A673 (cell line): ENCODE results near the gene PID1.

Source experiments
- CTCF ChIP-seq: fragments of 300-800, 200-600 bp; sonication (generic); conservative IDR thresholded peaks from 2 replicates; pipeline ENCODE4 v1.5.1; 2017; ENCODE audit warnings: low read depth, mild to moderate bottlenecking, antibody characterized with exemption, low read length, moderate library complexity, mixed read lengths
- EZH2 ChIP-seq: fragments of 200-600 bp; sonication (generic); IDR thresholded peaks from 2 replicates; pipeline ENCODE4 v1.6.1; 2017; ENCODE audit warnings: borderline replicate concordance, low read depth, mild to moderate bottlenecking, mixed read lengths, antibody characterized with exemption, low read length; ENCODE audit not compliant: poor library complexity, severe bottlenecking

GRCh38 chr2:229081411-229081810 is 189.7 kb downstream of the PID1 start:
- TF ChIP-seq EZH2 (no peak), CTCF (no peak)
